HL-60 (cell line): Measurements from ENCODE around the gene PRPF18.

ENCODE experiments used
- DNase-seq, 2 experiments: peaks; one replicate each; pipeline ENCODE4 v3.0.0-alpha.2; 2010 to 2020; ENCODE audit warnings: low read depth in 1 of 2, low spot score in 1 of 2
- H3K27ac ChIP-seq: fragments of 250-450 bp; sonication (Bioruptor Pico); replicated peaks from 2 replicates; pipeline ENCODE4 v1.5.1; 2020; ENCODE audit warnings: mild to moderate bottlenecking, moderate library complexity
- H3K27me3 ChIP-seq: fragments of 250-450 bp; sonication (Bioruptor Pico); 2 replicates; pipeline ENCODE4 v1.5.1; 2021; ENCODE audit warnings: mild to moderate bottlenecking, moderate library complexity; ENCODE audit not compliant: insufficient read depth, poor library complexity, severe bottlenecking
- H3K4me3 ChIP-seq: replicated peaks from 2 replicates; pipeline ENCODE4 v1.5.1; 2011; ENCODE audit warnings: mild to moderate bottlenecking, control low read depth, low read length; ENCODE audit not compliant: insufficient read depth
- CTCF ChIP-seq: IDR thresholded peaks from one replicate; pipeline ENCODE4 v1.5.1; 2011; ENCODE audit warnings: low read length, control low read depth, inconsistent platforms; ENCODE audit not compliant: insufficient read depth
- GABPA ChIP-seq: IDR thresholded peaks from 2 replicates; pipeline ENCODE4 v1.6.1; 2012; ENCODE audit warnings: low read depth
- POLR2AphosphoS5 ChIP-seq: IDR thresholded peaks from 2 replicates; pipeline ENCODE4 v1.6.1; 2012; ENCODE audit warnings: low read depth
- REST ChIP-seq: IDR thresholded peaks from 2 replicates; pipeline ENCODE4 v1.6.1; 2012; ENCODE audit warnings: low read depth; ENCODE audit not compliant: insufficient replicate concordance
- SPI1 ChIP-seq: IDR thresholded peaks from 2 replicates; pipeline ENCODE4 v1.6.1; 2012; ENCODE audit warnings: low read depth, mild to moderate bottlenecking, borderline replicate concordance

Gene PRPF18

GRCh38 chr10:13644866-13645265, 58.1 kb downstream of the PRPF18 start:
- Histone ChIP-seq H3K4me3 (no peak overlapping the region), H3K27ac (no peak overlapping the region), H3K27me3 (no peaks in the 10 kb centered on the region)
- no peak for DNase-seq
- TF ChIP-seq REST (no peak), CTCF (no peak), POLR2AphosphoS5 (no peak), SPI1 (no peak), GABPA (no peak)

- no peak for DNase-seq
- H3K27me3 ChIP-seq: no peaks in the 10 kb centered on the region
- H3K27ac ChIP-seq: no peak overlapping the region
- no peak overlapping the region for H3K4me3 ChIP-seq
- TF ChIP-seq GABPA (no peak), CTCF (no peak), REST (no peak), SPI1 (no peak), POLR2AphosphoS5 (no peak)
These were observed 61.7 kb downstream of the PRPF18 start for GRCh38 chr10:13648425-13648824.

- no peaks in the 10 kb centered on the region for H3K27me3 ChIP-seq
- no peak for DNase-seq
- H3K27ac ChIP-seq: no peak overlapping the region
- TF ChIP-seq REST (no peak), CTCF (no peak), POLR2AphosphoS5 (no peak), GABPA (no peak), SPI1 (no peak)
- no peak overlapping the region for H3K4me3 ChIP-seq
These were observed 63.2 kb downstream of the PRPF18 start for GRCh38 chr10:13649844-13650520.
